Stimulated activated CD4-positive, alpha-beta T cell treated with anti-CD3 and anti-CD28 coated beads, Interleukin-12 subunit alpha, Interleukin-12 subunit beta, amount 100 ng/mL, for 48 hours (primary cell): ENCODE results near the gene BMI1.

Experiments
- DNase-seq, 3 donors: peaks; one replicate each; pipeline ENCODE4 v3.0.0-alpha.2; 2020; ENCODE audit warnings: low read depth in 2 of 3, low spot score in 1 of 3

The BMI1 gene

GRCh38 chr10:22319547-22319979 is 1.3 kb upstream of the BMI1 start:
- DNase-seq: no peak

- DNase-seq: no peak
These were observed 830 bp upstream of the BMI1 start for GRCh38 chr10:22319980-22320558.

- peak in 1 of 3 donors; percentile 47 for DNase-seq
These were observed 441 bp downstream of the BMI1 start for GRCh38 chr10:22321156-22321923.

- no peak for DNase-seq
These were observed 1.2 kb downstream of the BMI1 start for GRCh38 chr10:22321924-22322640.

- no peak for DNase-seq
These were observed 1.8 kb downstream of the BMI1 start for GRCh38 chr10:22322641-22323160.

- no peak for DNase-seq
These were observed 2.8 kb downstream of the BMI1 start for GRCh38 chr10:22323538-22324305.

GRCh38 chr10:22324413-22324812 is 3.5 kb downstream of the BMI1 start:
- no peak for DNase-seq

GRCh38 chr10:22324893-22325271 is 4.0 kb downstream of the BMI1 start:
- DNase-seq: no peak

GRCh38 chr10:22325272-22326144 is 4.6 kb downstream of the BMI1 start:
- DNase-seq: peak in 1 of 3 donors; percentile 57

GRCh38 chr10:22326145-22326702 is 5.3 kb downstream of the BMI1 start:
- no peak for DNase-seq

- DNase-seq: no peak
These were observed 8.3 kb downstream of the BMI1 start for GRCh38 chr10:22329150-22329549.

GRCh38 chr10:22332116-22332692 is 11.3 kb downstream of the BMI1 start:
- no peak for DNase-seq

GRCh38 chr10:22333167-22333974 is 12.5 kb downstream of the BMI1 start:
- no peak for DNase-seq

- DNase-seq: no peak
These were observed 13.0 kb downstream of the BMI1 start for GRCh38 chr10:22333975-22334282.

GRCh38 chr10:22334414-22335172 is 13.7 kb downstream of the BMI1 start:
- DNase-seq: no peak

GRCh38 chr10:22335173-22335933 is 14.5 kb downstream of the BMI1 start:
- no peak for DNase-seq

GRCh38 chr10:22338185-22338900 is 17.4 kb downstream of the BMI1 start:
- no peak for DNase-seq
